HEK293 (cell line): ENCODE results near the gene ANGPT4.

Experiments used
- ELK4 ChIP-seq: IDR thresholded peaks from 2 replicates; pipeline ENCODE4 v1.6.1; 2011; ENCODE audit warnings: mild to moderate bottlenecking, low read depth, low read length, borderline replicate concordance
- GLIS1 ChIP-seq: fragments of 450-650 bp; formaldehyde crosslinking; IDR thresholded peaks from 2 replicates; pipeline ENCODE4 v1.5.1; 2016; ENCODE audit warnings: missing biosample characterization, missing genetic modification characterization
- HOXA7 ChIP-seq: sonication (generic); formaldehyde crosslinking; IDR thresholded peaks from 2 replicates; pipeline ENCODE4 v1.8.1; 2022; ENCODE audit warnings: missing genetic modification reagents, borderline replicate concordance
- KLF10 ChIP-seq: fragments of 450-650 bp; IDR thresholded peaks from 2 replicates; pipeline ENCODE4 v1.5.1; 2018; ENCODE audit warnings: missing biosample characterization, mild to moderate bottlenecking, missing genetic modification characterization
- KLF17 ChIP-seq: fragments of 450-650 bp; formaldehyde crosslinking; IDR thresholded peaks from 2 replicates; pipeline ENCODE4 v1.5.1; 2016; ENCODE audit warnings: missing biosample characterization, missing genetic modification characterization
- SCRT1 ChIP-seq: fragments of 450-650 bp; formaldehyde crosslinking; IDR thresholded peaks from 2 replicates; pipeline ENCODE4 v1.5.1; 2016; ENCODE audit warnings: missing biosample characterization, missing genetic modification characterization, borderline replicate concordance
- SP3 ChIP-seq: fragments of 450-650 bp; formaldehyde crosslinking; IDR thresholded peaks from 2 replicates; pipeline ENCODE4 v1.5.1; 2016; ENCODE audit warnings: missing biosample characterization, missing genetic modification characterization
- ZBTB20 ChIP-seq: fragments of 450-650 bp; formaldehyde crosslinking; IDR thresholded peaks from 2 replicates; pipeline ENCODE4 v1.5.1; 2016; ENCODE audit warnings: missing biosample characterization, missing genetic modification characterization
- ZBTB49 ChIP-seq: fragments of 450-650 bp; formaldehyde crosslinking; IDR thresholded peaks from 2 replicates; pipeline ENCODE4 v1.5.1; 2016; ENCODE audit warnings: missing biosample characterization, missing genetic modification characterization, low read depth
- ZFHX2 ChIP-seq: fragments of 450-650 bp; formaldehyde crosslinking; conservative IDR thresholded peaks from 2 replicates; pipeline ENCODE4 v1.5.1; 2016; ENCODE audit warnings: missing biosample characterization, missing genetic modification characterization
- ZNF121 ChIP-seq: fragments of 450-650 bp; formaldehyde crosslinking; IDR thresholded peaks from 2 replicates; pipeline ENCODE4 v1.5.1; 2016; ENCODE audit warnings: missing biosample characterization, missing genetic modification characterization
- ZNF155 ChIP-seq: fragments of 450-650 bp; formaldehyde crosslinking; IDR thresholded peaks from 2 replicates; pipeline ENCODE4 v1.5.1; 2016; ENCODE audit warnings: missing biosample characterization, missing genetic modification characterization
- ZNF175 ChIP-seq: fragments of 450-650 bp; formaldehyde crosslinking; IDR thresholded peaks from 2 replicates; pipeline ENCODE4 v1.5.1; 2016; ENCODE audit warnings: missing biosample characterization, missing genetic modification characterization
- ZNF19 ChIP-seq: fragments of 450-650 bp; formaldehyde crosslinking; IDR thresholded peaks from 2 replicates; pipeline ENCODE4; 2016; ENCODE audit warnings: missing biosample characterization, missing genetic modification characterization, low read depth
- ZNF26 ChIP-seq: fragments of 450-650 bp; formaldehyde crosslinking; IDR thresholded peaks from 2 replicates; pipeline ENCODE4 v1.5.1; 2016; ENCODE audit warnings: missing biosample characterization, missing genetic modification characterization
- ZNF280C ChIP-seq: fragments of 450-650 bp; formaldehyde crosslinking; IDR thresholded peaks from 2 replicates; pipeline ENCODE4 v1.5.1; 2016; ENCODE audit warnings: missing biosample characterization, missing genetic modification characterization
- ZNF280D ChIP-seq: fragments of 450-650 bp; formaldehyde crosslinking; IDR thresholded peaks from 2 replicates; pipeline ENCODE4 v1.5.1; 2016; ENCODE audit warnings: missing biosample characterization, missing genetic modification characterization
- ZNF354C ChIP-seq: fragments of 450-650 bp; formaldehyde crosslinking; IDR thresholded peaks from 2 replicates; pipeline ENCODE4 v1.5.1; 2016; ENCODE audit warnings: missing biosample characterization, missing genetic modification characterization, low read depth, borderline replicate concordance
- ZNF366 ChIP-seq: fragments of 450-650 bp; formaldehyde crosslinking; conservative IDR thresholded peaks from 2 replicates; pipeline ENCODE4 v1.5.1; 2016; ENCODE audit warnings: missing biosample characterization, missing genetic modification characterization
- ZNF37A ChIP-seq: fragments of 450-650 bp; IDR thresholded peaks from 2 replicates; pipeline ENCODE4 v1.5.1; 2018; ENCODE audit warnings: missing biosample characterization, missing genetic modification characterization
- ZNF416 ChIP-seq: fragments of 450-650 bp; formaldehyde crosslinking; IDR thresholded peaks from 2 replicates; pipeline ENCODE4 v1.5.1; 2016; ENCODE audit warnings: missing biosample characterization, missing genetic modification characterization
- ZNF514 ChIP-seq: fragments of 450-650 bp; formaldehyde crosslinking; IDR thresholded peaks from 2 replicates; pipeline ENCODE4 v1.5.1; 2016; ENCODE audit warnings: missing biosample characterization, missing genetic modification characterization
- ZNF521 ChIP-seq: fragments of 450-650 bp; formaldehyde crosslinking; IDR thresholded peaks from 2 replicates; pipeline ENCODE4 v1.5.1; 2017; ENCODE audit warnings: missing biosample characterization, mild to moderate bottlenecking, missing genetic modification characterization
- ZNF529 ChIP-seq: fragments of 450-650 bp; formaldehyde crosslinking; IDR thresholded peaks from 2 replicates; pipeline ENCODE4 v1.5.1; 2017; ENCODE audit warnings: missing genetic modification characterization, missing biosample characterization; ENCODE audit not compliant: insufficient replicate concordance
- ZNF558 ChIP-seq: fragments of 450-650 bp; formaldehyde crosslinking; IDR thresholded peaks from 2 replicates; pipeline ENCODE4 v1.5.1; 2016; ENCODE audit warnings: missing biosample characterization, missing genetic modification characterization
- ZNF704 ChIP-seq: fragments of 450-650 bp; formaldehyde crosslinking; IDR thresholded peaks from 2 replicates; pipeline ENCODE4 v1.5.1; 2016; ENCODE audit warnings: missing biosample characterization, missing genetic modification characterization
- ZNF837 ChIP-seq: fragments of 450-650 bp; formaldehyde crosslinking; IDR thresholded peaks from 2 replicates; pipeline ENCODE4 v1.5.1; 2016; ENCODE audit warnings: missing biosample characterization, missing genetic modification characterization
- ZNF843 ChIP-seq: fragments of 450-650 bp; formaldehyde crosslinking; IDR thresholded peaks from 2 replicates; pipeline ENCODE4 v1.5.1; 2016; ENCODE audit warnings: missing biosample characterization, missing genetic modification characterization

ANGPT4 gene

GRCh38 chr20:833450-834150 is 82.5 kb downstream of the ANGPT4 start, which contains the start of gene FAM110A (continued):
- TF ChIP-seq ZFHX2 (tag by site-specific recombination) (no peak), ZBTB20 (peak; percentile 61; the same call in 1 of the 2 replicates), ZNF26 (no peak), ZNF19 (tag by site-specific recombination) (no peak), ZNF521 (no peak), ZNF280D (tag by site-specific recombination) (no peak), ZNF837 (tag by site-specific recombination) (no peak), SP3 (tag by site-specific recombination) (peak; percentile 82), ZNF416 (tag by site-specific recombination) (no peak), ELK4 (no peak), GLIS1 (peak; percentile 71), HOXA7 (CRISPR knock-in tag) (no peak), KLF17 (tag by site-specific recombination) (peak; percentile 80; the same call in 1 of the 2 replicates), ZNF529 (tag by site-specific recombination) (no peak), KLF10 (tag by site-specific recombination) (peak; percentile 58; the same call in 1 of the 2 replicates), ZNF558 (tag by site-specific recombination) (no peak), ZNF155 (tag by site-specific recombination) (no peak), ZNF37A (tag by site-specific recombination) (no peak), SCRT1 (tag by site-specific recombination) (no peak), ZBTB49 (tag by site-specific recombination) (no peak), ZNF175 (no peak), ZNF354C (no peak), ZNF280C (tag by site-specific recombination) (no peak), ZNF121 (tag by site-specific recombination) (no peak), ZNF704 (tag by site-specific recombination) (no peak), ZNF514 (tag by site-specific recombination) (no peak), ZNF366 (tag by site-specific recombination) (peak; percentile 83), ZNF843 (tag by site-specific recombination) (0 out of 2 replicates have a peak, but pooled peaks have one; percentile 47)
